WTC11 (cell line): ENCODE measurements around the gene GNB5.

ENCODE experiments used
- CREB1 ChIP-seq: sonication (generic); formaldehyde crosslinking; IDR thresholded peaks from 2 replicates; pipeline ENCODE4 v1.8.0; 2023; ENCODE audit warnings: mild to moderate bottlenecking, missing genetic modification reagents
- CTCF ChIP-seq: fragments of 200-600 bp; IDR thresholded peaks from 2 replicates; pipeline ENCODE4 v1.8.0; 2022; ENCODE audit warnings: antibody characterized with exemption
- ELF4 ChIP-seq: sonication (generic); formaldehyde crosslinking; IDR thresholded peaks from 2 replicates; pipeline ENCODE4 v1.8.1; 2022; ENCODE audit warnings: low read depth, mild to moderate bottlenecking, moderate library complexity, missing genetic modification reagents
- NFE2L1 ChIP-seq: sonication (generic); formaldehyde crosslinking; IDR thresholded peaks from 2 replicates; pipeline ENCODE4 v1.8.1; 2023; ENCODE audit warnings: missing genetic modification reagents
- NR3C1 ChIP-seq: sonication (generic); formaldehyde crosslinking; conservative IDR thresholded peaks from 2 replicates; pipeline ENCODE4 v1.8.1; 2023; ENCODE audit warnings: low read depth, mild to moderate bottlenecking, missing genetic modification reagents
- TEAD1 ChIP-seq: sonication (generic); formaldehyde crosslinking; IDR thresholded peaks from 2 replicates; pipeline ENCODE4 v1.8.0; 2022; ENCODE audit warnings: mild to moderate bottlenecking, missing genetic modification reagents
- TEAD4 ChIP-seq: sonication (generic); formaldehyde crosslinking; IDR thresholded peaks from 2 replicates; pipeline ENCODE4 v1.8.0; 2022; ENCODE audit warnings: mild to moderate bottlenecking, missing genetic modification reagents
- TP53 ChIP-seq: sonication (generic); formaldehyde crosslinking; IDR thresholded peaks from 2 replicates; pipeline ENCODE4 v1.8.1; 2023; ENCODE audit warnings: mild to moderate bottlenecking, missing genetic modification reagents
- USF1 ChIP-seq: sonication (generic); formaldehyde crosslinking; IDR thresholded peaks from 2 replicates; pipeline ENCODE4 v1.8.0; 2022; ENCODE audit warnings: mild to moderate bottlenecking, missing genetic modification reagents
- USF2 ChIP-seq: sonication (generic); formaldehyde crosslinking; IDR thresholded peaks from 2 replicates; pipeline ENCODE4 v1.8.1; 2023; ENCODE audit warnings: mild to moderate bottlenecking, missing genetic modification reagents, moderate library complexity

- TF ChIP-seq CTCF (no peak), TP53 (no peak), NFE2L1 (CRISPR knock-in tag) (no peak), CREB1 (CRISPR knock-in tag) (no peak), TEAD4 (CRISPR knock-in tag) (no peak), ELF4 (CRISPR knock-in tag) (no peak), USF2 (CRISPR knock-in tag) (no peak), TEAD1 (CRISPR knock-in tag) (no peak), NR3C1 (CRISPR knock-in tag) (no peak), USF1 (CRISPR knock-in tag) (no peak)
These were observed 70.7 kb downstream of the GNB5 start for GRCh38 chr15:52120488-52120887.
